Vagina (tissue), 2 donors: ENCODE measurements around the gene TOB1. TPM values are rescaled to one million over a fixed set of nuclear protein-coding genes. Genes with fewer than 3 reads are reported as not detected.
A peak's percentile ranks its signal among the peaks of the same experiment; 100 is the strongest.
"Not testable (repeated sequence)": the region's sequence is repeated elsewhere in the genome, so short reads cannot be mapped to it uniquely, and the experiment has no call there.

Source experiments
- DNase-seq, 2 donors: peaks; one replicate each; pipeline ENCODE4 v3.0.0-alpha.2; 2017; ENCODE audit errors: extremely low spot score in 2 of 2
- H3K27ac ChIP-seq: fragments of 200-600 bp; sonication (generic); one replicate; pipeline ENCODE4 v1.5.1; 2019
- H3K27me3 ChIP-seq: fragments of 200-600 bp; sonication (generic); one replicate; pipeline ENCODE4 v1.5.1; 2019
- H3K36me3 ChIP-seq, 2 donors: fragments of 200-600 bp; sonication (generic); one replicate each; pipeline ENCODE4 v1.5.1; 2017 to 2019
- H3K4me1 ChIP-seq: fragments of 200-600 bp; sonication (generic); one replicate; pipeline ENCODE4 v1.5.1; 2019
- H3K4me3 ChIP-seq, 2 donors: fragments of 200-600 bp; sonication (generic); 1 replicate in 1 of 2; 2 replicates in 1 of 2; pipeline ENCODE4 v1.5.1; 2016 to 2019
- H3K9me3 ChIP-seq: fragments of 200-600 bp; sonication (generic); one replicate; pipeline ENCODE4 v1.5.1; 2019
- POLR2A ChIP-seq, 2 donors: fragments of 450-650 bp; IDR thresholded peaks; one replicate each; pipeline ENCODE4 v1.6.1; 2017; ENCODE audit warnings: antibody characterized with exemption in 2 of 2, mild to moderate bottlenecking in 2 of 2, moderate library complexity in 2 of 2
- POLR2AphosphoS5 ChIP-seq, 2 donors: sonication (generic); formaldehyde crosslinking; IDR thresholded peaks; one replicate each; pipeline ENCODE4 v1.9.0; 2017; ENCODE audit warnings: antibody characterized with exemption in 2 of 2, mild to moderate bottlenecking in 2 of 2, low read depth in 1 of 2; ENCODE audit not compliant: insufficient read depth in 1 of 2
- intact Hi-C: fragments of 100-400 bp; cut with DNase I; formaldehyde crosslinking; loops from one replicate; pipeline ENCODE4 v1.15.1; 2023
- total RNA-seq: library from RNA; depleted of rRNA; stranded (reverse); fragments of >200 nt; gene quantifications from one replicate; pipeline ENCODE4 v1.2.3, GENCODE V29; 2016
- TF ChIP-seq, protein P1 (sequence below), 3 experiments: fragments of 450-650 bp in 2 of 3; fragments of 200-600 bp in 1 of 3; sonication (generic) in 1 of 3; IDR thresholded peaks; one replicate each; pipeline ENCODE4 v1.5.1; 2017 to 2019; ENCODE audit warnings: antibody characterized with exemption in 3 of 3, mild to moderate bottlenecking in 2 of 3, moderate library complexity in 2 of 3

The TOB1 gene
- total RNA-seq, 1 donor from 2014 or later = 74.4 TPM

DNA sequence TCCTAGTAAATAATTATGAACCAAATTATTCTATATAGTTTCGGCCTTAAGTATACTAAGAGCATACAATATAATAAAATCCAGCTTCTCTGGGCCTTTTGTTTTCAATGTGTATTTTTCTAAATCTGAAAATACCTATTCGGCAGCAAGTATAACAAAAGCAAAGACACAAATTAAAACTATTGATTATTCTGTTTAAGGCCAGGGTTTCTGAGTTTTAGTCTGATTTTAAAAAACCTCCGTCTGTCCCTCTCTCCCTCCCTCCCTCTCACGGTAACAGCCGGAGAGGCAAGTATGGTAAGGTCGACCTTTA is 1.5 kb downstream of the TOB1 start:
- TF ChIP-seq, protein P1, sequence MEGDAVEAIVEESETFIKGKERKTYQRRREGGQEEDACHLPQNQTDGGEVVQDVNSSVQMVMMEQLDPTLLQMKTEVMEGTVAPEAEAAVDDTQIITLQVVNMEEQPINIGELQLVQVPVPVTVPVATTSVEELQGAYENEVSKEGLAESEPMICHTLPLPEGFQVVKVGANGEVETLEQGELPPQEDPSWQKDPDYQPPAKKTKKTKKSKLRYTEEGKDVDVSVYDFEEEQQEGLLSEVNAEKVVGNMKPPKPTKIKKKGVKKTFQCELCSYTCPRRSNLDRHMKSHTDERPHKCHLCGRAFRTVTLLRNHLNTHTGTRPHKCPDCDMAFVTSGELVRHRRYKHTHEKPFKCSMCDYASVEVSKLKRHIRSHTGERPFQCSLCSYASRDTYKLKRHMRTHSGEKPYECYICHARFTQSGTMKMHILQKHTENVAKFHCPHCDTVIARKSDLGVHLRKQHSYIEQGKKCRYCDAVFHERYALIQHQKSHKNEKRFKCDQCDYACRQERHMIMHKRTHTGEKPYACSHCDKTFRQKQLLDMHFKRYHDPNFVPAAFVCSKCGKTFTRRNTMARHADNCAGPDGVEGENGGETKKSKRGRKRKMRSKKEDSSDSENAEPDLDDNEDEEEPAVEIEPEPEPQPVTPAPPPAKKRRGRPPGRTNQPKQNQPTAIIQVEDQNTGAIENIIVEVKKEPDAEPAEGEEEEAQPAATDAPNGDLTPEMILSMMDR (IDR thresholded peaks at IDR 0.05) = no peak
- no peak for TF ChIP-seq POLR2A (IDR thresholded peaks at IDR 0.05)
- TF ChIP-seq POLR2AphosphoS5 (IDR thresholded peaks at IDR 0.05; ENCODE audit: insufficient read depth in 1 of 2, low read depth in 1 of 2) = no peak
- Histone ChIP-seq H3K27me3 (no peaks in the 10 kb centered on the region), H3K4me3 (peak overlapping the region; percentile 82 to 92), H3K27ac (peak overlapping the region; percentile 100), H3K4me1 (peaks cover 50% of the 10 kb centered on the region), H3K36me3 (peaks cover 0 to 15% of the 10 kb centered on the region in 2 donors), H3K9me3 (no peaks in the 10 kb centered on the region)
- DNase-seq = no peak
- intact Hi-C loops = loop anchor here (5.0 kb wide), 2 partner anchors 38 to 88 kb away; no protein-coding TSS in a partner anchor

DNA sequence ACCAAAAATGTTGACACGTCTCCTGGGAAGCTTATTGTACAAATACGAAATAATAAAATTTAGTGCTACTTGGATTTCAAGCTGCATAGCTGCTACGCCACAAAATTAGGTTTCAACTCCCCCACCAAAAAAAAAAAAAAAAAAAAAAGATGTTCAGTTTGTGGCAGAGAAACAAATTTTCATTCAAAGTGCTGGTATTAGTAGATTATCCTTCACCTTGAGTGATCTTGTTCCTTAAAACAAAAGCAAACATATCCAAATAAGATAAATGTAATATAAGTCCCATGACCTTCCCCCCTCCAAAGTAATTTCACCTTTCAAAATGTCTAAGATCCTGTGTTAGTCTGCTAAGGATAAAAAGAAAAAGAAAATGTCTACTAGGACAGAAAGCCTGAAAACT is 2.2 kb downstream of the TOB1 start:
- H3K27me3 ChIP-seq = no peaks in the 10 kb centered on the region
- peak overlapping the region; percentile 100 for H3K27ac ChIP-seq
- intact Hi-C loops = no loop called here
- TF ChIP-seq, protein P1 (IDR thresholded peaks at IDR 0.05) = no peak
- TF ChIP-seq POLR2AphosphoS5 (IDR thresholded peaks at IDR 0.05; ENCODE audit: insufficient read depth in 1 of 2, low read depth in 1 of 2) (no peak), POLR2A (IDR thresholded peaks at IDR 0.05) (no peak)
- no peaks in the 10 kb centered on the region for H3K9me3 ChIP-seq
- DNase-seq = no peak
- H3K4me1 ChIP-seq = peaks cover 50% of the 10 kb centered on the region
- H3K4me3 ChIP-seq = peak overlapping the region; percentile 82 to 92
- H3K36me3 ChIP-seq = peaks cover 0 to 15% of the 10 kb centered on the region in 2 donors

DNA sequence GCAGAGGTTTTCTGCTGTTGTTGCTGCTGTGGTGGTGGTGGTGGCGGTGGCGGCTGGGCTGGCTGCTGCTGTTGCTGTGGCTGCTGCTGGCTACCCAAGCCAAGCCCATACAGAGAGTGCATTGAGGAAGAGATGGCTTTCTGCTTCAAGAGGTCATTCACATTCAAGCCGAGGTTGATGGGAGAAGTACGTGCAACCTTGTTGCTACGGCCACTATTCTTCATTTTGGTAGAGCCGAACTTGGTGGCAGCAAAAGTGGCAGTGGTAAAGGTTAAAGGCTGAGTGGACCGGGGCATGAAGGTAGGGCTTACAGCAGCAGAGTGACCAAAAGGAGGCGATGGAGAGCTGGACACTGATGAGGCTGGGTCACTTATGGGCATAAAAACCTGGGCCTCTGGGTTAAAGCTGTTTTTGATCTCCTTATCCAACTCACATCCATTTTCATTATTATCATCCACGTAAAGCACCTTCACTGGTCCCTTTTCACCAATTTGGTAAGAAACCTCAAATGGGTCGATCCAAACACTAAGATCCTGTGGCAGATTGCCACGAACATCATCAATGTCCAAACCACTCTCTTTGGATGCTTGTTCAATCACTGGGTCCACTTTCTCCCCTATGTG is 2.8 kb downstream of the TOB1 start:
- Histone ChIP-seq H3K27me3 (no peaks in the 10 kb centered on the region), H3K27ac (peak overlapping the region; percentile 100), H3K4me3 (peak overlapping the region; percentile 1 to 82), H3K36me3 (peaks cover 0 to 15% of the 10 kb centered on the region in 2 donors), H3K4me1 (peaks cover 44% of the 10 kb centered on the region), H3K9me3 (no peaks in the 10 kb centered on the region)
- TF ChIP-seq POLR2AphosphoS5 (IDR thresholded peaks at IDR 0.05; ENCODE audit: insufficient read depth in 1 of 2, low read depth in 1 of 2) (no peak), POLR2A (IDR thresholded peaks at IDR 0.05) (no peak)
- TF ChIP-seq, protein P1 (IDR thresholded peaks at IDR 0.05) = peak in 1 of 3 experiments; percentile 34
- DNase-seq = no peak
- intact Hi-C loops = no loop called here

DNA sequence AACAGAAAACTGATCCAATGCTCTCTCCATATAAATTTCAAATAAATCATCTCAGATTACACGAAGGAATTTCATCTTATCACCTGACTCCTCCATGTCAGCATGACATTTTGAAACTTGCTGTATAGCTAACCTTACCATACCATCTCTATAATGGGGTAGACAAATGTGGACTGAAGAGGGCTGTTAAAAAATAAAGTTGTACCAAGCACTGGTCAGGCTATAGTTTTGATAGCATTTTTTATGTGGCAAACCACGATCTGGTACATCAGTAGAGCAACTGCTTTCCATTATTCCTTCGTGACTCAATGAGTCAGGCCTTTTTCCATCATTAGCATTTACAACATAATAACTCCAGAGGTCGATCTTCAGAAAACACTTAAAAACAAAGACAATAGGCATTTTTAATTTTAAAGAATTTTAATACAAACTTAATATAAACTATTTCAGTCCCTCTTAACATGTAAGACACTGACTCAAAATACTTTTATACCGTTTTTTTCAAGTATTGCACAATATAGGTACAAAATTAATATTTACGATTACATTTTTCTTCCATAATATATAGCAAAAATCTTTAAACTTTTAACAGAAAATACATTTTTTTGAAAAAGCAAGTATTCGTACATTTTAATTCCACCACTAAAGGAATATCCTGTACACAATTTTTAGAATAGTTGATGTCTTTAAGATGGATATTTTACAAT is 4.2 kb downstream of the TOB1 start:
- DNase-seq = no peak
- no peaks in the 10 kb centered on the region for H3K27me3 ChIP-seq
- TF ChIP-seq, protein P1 (IDR thresholded peaks at IDR 0.05) = no peak
- TF ChIP-seq POLR2A (IDR thresholded peaks at IDR 0.05) (no peak), POLR2AphosphoS5 (IDR thresholded peaks at IDR 0.05; ENCODE audit: insufficient read depth in 1 of 2, low read depth in 1 of 2) (no peak)
- H3K27ac ChIP-seq = peak overlapping the region; percentile 100
- H3K4me1 ChIP-seq = peaks cover 39% of the 10 kb centered on the region
- no peaks in the 10 kb centered on the region for H3K9me3 ChIP-seq
- H3K36me3 ChIP-seq = peaks cover 0 to 15% of the 10 kb centered on the region in 2 donors
- H3K4me3 ChIP-seq = no peak overlapping the region
- intact Hi-C loops = no loop called here

DNA sequence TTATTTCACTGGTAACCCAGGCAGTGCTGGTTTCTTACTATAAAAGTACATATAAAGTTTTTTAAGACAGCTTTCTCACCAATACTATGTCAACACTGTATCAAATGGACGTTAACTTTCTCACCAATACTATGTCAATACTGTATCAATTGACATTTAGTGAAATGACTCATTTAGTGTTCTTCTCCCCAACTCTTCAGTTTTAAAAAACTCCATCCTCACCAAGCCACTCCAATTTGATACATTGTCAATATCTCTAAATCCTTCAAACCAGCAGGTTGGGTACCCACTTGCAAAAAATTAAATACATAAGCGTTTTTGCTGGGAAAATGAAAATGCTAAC is 4.8 kb downstream of the TOB1 start:
- no peak overlapping the region for H3K4me3 ChIP-seq
- H3K27me3 ChIP-seq = no peaks in the 10 kb centered on the region
- no peak for DNase-seq
- intact Hi-C loops = no loop called here
- peaks cover 0 to 15% of the 10 kb centered on the region in 2 donors for H3K36me3 ChIP-seq
- H3K9me3 ChIP-seq = no peaks in the 10 kb centered on the region
- H3K27ac ChIP-seq = peak overlapping the region; percentile 100
- H3K4me1 ChIP-seq = peaks cover 39% of the 10 kb centered on the region
- TF ChIP-seq, protein P1 (IDR thresholded peaks at IDR 0.05) = no peak
- TF ChIP-seq POLR2A (IDR thresholded peaks at IDR 0.05) (no peak), POLR2AphosphoS5 (IDR thresholded peaks at IDR 0.05; ENCODE audit: insufficient read depth in 1 of 2, low read depth in 1 of 2) (no peak)

DNA sequence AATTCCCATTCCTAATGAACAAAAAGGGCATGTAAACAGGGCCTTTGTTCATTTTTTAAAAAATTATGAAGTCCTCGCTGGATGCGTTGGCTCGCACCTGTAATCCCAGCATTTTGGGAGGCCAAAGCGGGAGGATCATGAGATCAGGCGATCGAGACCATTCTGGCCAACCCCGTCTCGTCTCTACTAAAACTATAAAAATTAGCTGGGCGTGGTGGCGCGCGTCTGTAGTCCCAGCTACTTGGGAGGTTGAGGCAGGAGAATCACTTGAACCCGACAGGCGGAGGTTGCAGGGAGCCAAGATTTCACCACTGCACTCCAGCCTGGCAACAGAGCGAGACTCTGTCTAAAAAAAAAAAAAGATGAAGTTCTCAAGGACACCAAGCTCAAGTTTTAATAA is 6.4 kb downstream of the TOB1 start:
- not testable (repeated sequence) for H3K4me3 ChIP-seq, DNase-seq, H3K27ac ChIP-seq, H3K9me3 ChIP-seq, H3K27me3 ChIP-seq
- Histone ChIP-seq H3K4me1 (peaks cover 39% of the 10 kb centered on the region), H3K36me3 (peaks cover 0 to 15% of the 10 kb centered on the region in 2 donors)
- intact Hi-C loops = loop anchor here (10.0 kb wide), 1 partner anchor 295 kb away; the partner anchor contains the start of gene NME1
